Measurements from ENCODE around the gene SLFN13.
"Not testable (repeated sequence)": the region's sequence is repeated elsewhere in the genome, so short reads cannot be mapped to it uniquely, and the experiment has no call there.

Gene SLFN13

GRCh38 chr17:35460354-35460851 lies 11.8 kb upstream of the SLFN13 start:
- Histone ChIP-seq H3K36me3 (ENCODE audit: control insufficient read depth in 4 of 4, insufficient read depth in 4 of 4, low read length in 3 of 4) (no peaks in the 10 kb centered on the region), H3K4me3 (ENCODE audit: control insufficient read depth in 1 of 7, extremely low read depth in 1 of 7, insufficient read depth in 4 of 7, low read depth in 2 of 7, low read length in 6 of 7) (peak overlapping the region in 4 of 7 experiments; percentile 8 to 59 (median 37)), H3K9me3 (ENCODE audit: control extremely low read depth in 1 of 5, control insufficient read depth in 4 of 5, insufficient read depth in 2 of 5, low read depth in 1 of 5, low read length in 4 of 5) (peaks cover 0 to 7% (median 2%) of the 10 kb centered on the region in 5 experiments), H3K27me3 (replicated peaks in 2 of 5; ENCODE audit: control insufficient read depth in 4 of 5, insufficient read depth in 5 of 5, low read length in 4 of 5) (peaks cover 0 to 4% (median 2%) of the 10 kb centered on the region in 5 experiments), H3K27ac (ENCODE audit: insufficient read depth in 1 of 2, low read depth in 1 of 2, low read length in 2 of 2, poor library complexity in 1 of 2, severe bottlenecking in 2 of 2) (no peak overlapping the region), H3K4me1 (ENCODE audit: control extremely low read depth in 1 of 4, control insufficient read depth in 4 of 4, insufficient read depth in 4 of 4, low read length in 3 of 4) (peaks cover 0 to 8% (median 4%) of the 10 kb centered on the region in 4 experiments)
- WGBS (ENCODE audit: insufficient coverage): 2% methylated on average over 35 of the region's 44 CpGs
- ChIA-PET POLR2A (interaction anchor here (0.6 kb wide), 1 partner anchor 86 kb away, joined by 3 read pairs; no protein-coding TSS in a partner anchor), CTCF (no interaction called here)
- DNase-seq: peak; percentile 47 to 80 (median 64)

GRCh38 chr17:35454035-35454434 lies 5.5 kb upstream of the SLFN13 start:
- H3K9me3 ChIP-seq (ENCODE audit: control extremely low read depth in 1 of 5, control insufficient read depth in 4 of 5, insufficient read depth in 2 of 5, low read depth in 1 of 5, low read length in 4 of 5); H3K36me3 ChIP-seq (ENCODE audit: control insufficient read depth in 4 of 4, insufficient read depth in 4 of 4, low read length in 3 of 4); H3K4me1 ChIP-seq (ENCODE audit: control extremely low read depth in 1 of 4, control insufficient read depth in 4 of 4, insufficient read depth in 4 of 4, low read length in 3 of 4); H3K4me3 ChIP-seq (ENCODE audit: control insufficient read depth in 1 of 7, extremely low read depth in 1 of 7, insufficient read depth in 4 of 7, low read depth in 2 of 7, low read length in 6 of 7); H3K27ac ChIP-seq (ENCODE audit: insufficient read depth in 1 of 2, low read depth in 1 of 2, low read length in 2 of 2, poor library complexity in 1 of 2, severe bottlenecking in 2 of 2); H3K27me3 ChIP-seq (replicated peaks in 2 of 5; ENCODE audit: control insufficient read depth in 4 of 5, insufficient read depth in 5 of 5, low read length in 4 of 5); POLR2A ChIA-PET; DNase-seq: not testable (repeated sequence)
- CTCF ChIA-PET: interaction anchor here (1.3 kb wide), 1 partner anchor 51 kb away, joined by 3 read pairs; no protein-coding TSS in a partner anchor
- 96% methylated on average over 5 of the region's 5 CpGs for WGBS (ENCODE audit: insufficient coverage)

- WGBS (ENCODE audit: insufficient coverage): no CpG with 5 or more reads among the region's 1 CpG
- CTCF ChIA-PET: interaction anchor here (1.3 kb wide), 1 partner anchor 50 kb away, joined by 3 read pairs; no protein-coding TSS in a partner anchor
- Histone ChIP-seq H3K9me3 (ENCODE audit: control extremely low read depth in 1 of 5, control insufficient read depth in 4 of 5, insufficient read depth in 2 of 5, low read depth in 1 of 5, low read length in 4 of 5) (peaks cover 0 to 5% (median 0%) of the 10 kb centered on the region in 5 experiments), H3K27ac (ENCODE audit: insufficient read depth in 1 of 2, low read depth in 1 of 2, low read length in 2 of 2, poor library complexity in 1 of 2, severe bottlenecking in 2 of 2) (no peak overlapping the region), H3K27me3 (replicated peaks in 2 of 5; ENCODE audit: control insufficient read depth in 4 of 5, insufficient read depth in 5 of 5, low read length in 4 of 5) (no peaks in the 10 kb centered on the region), H3K4me3 (ENCODE audit: control insufficient read depth in 1 of 7, extremely low read depth in 1 of 7, insufficient read depth in 4 of 7, low read depth in 2 of 7, low read length in 6 of 7) (no peak overlapping the region), H3K4me1 (ENCODE audit: control extremely low read depth in 1 of 4, control insufficient read depth in 4 of 4, insufficient read depth in 4 of 4, low read length in 3 of 4) (peaks cover 2 to 16% (median 15%) of the 10 kb centered on the region in 4 experiments), H3K36me3 (ENCODE audit: control insufficient read depth in 4 of 4, insufficient read depth in 4 of 4, low read length in 3 of 4) (no peaks in the 10 kb centered on the region)
- POLR2A ChIA-PET: no interaction called here
- DNase-seq: no peak
These were observed 4.6 kb upstream of the SLFN13 start for GRCh38 chr17:35453171-35453570.

- 5% methylated on average over 30 of the region's 36 CpGs for WGBS (ENCODE audit: insufficient coverage)
- Histone ChIP-seq H3K27ac (ENCODE audit: insufficient read depth in 1 of 2, low read depth in 1 of 2, low read length in 2 of 2, poor library complexity in 1 of 2, severe bottlenecking in 2 of 2) (no peak overlapping the region), H3K9me3 (ENCODE audit: control extremely low read depth in 1 of 5, control insufficient read depth in 4 of 5, insufficient read depth in 2 of 5, low read depth in 1 of 5, low read length in 4 of 5) (peaks cover 0 to 5% (median 0%) of the 10 kb centered on the region in 5 experiments), H3K36me3 (ENCODE audit: control insufficient read depth in 4 of 4, insufficient read depth in 4 of 4, low read length in 3 of 4) (peaks cover 0 to 8% (median 3%) of the 10 kb centered on the region in 4 experiments), H3K4me1 (ENCODE audit: control extremely low read depth in 1 of 4, control insufficient read depth in 4 of 4, insufficient read depth in 4 of 4, low read length in 3 of 4) (peaks cover 8 to 26% (median 23%) of the 10 kb centered on the region in 4 experiments), H3K27me3 (replicated peaks in 2 of 5; ENCODE audit: control insufficient read depth in 4 of 5, insufficient read depth in 5 of 5, low read length in 4 of 5) (no peaks in the 10 kb centered on the region), H3K4me3 (ENCODE audit: control insufficient read depth in 1 of 7, extremely low read depth in 1 of 7, insufficient read depth in 4 of 7, low read depth in 2 of 7, low read length in 6 of 7) (peak overlapping the region; percentile 29 to 85 (median 56))
- ChIA-PET CTCF (interaction anchor here (0.6 to 2.7 kb wide), 3 partner anchors 16 to 39 kb away, joined by 3 to 9 read pairs (median 5); no protein-coding TSS in a partner anchor), POLR2A (no interaction called here)
- peak; percentile 23 to 67 (median 58) for DNase-seq
These were observed 885 bp upstream of the SLFN13 start for GRCh38 chr17:35449371-35449931.

GRCh38 chr17:35448899-35449227 lies 297 bp upstream of the SLFN13 start:
- CTCF ChIA-PET: interaction anchor here (1.1 to 2.7 kb wide), 3 partner anchors 16 to 41 kb away, joined by 4 to 9 read pairs (median 5); no protein-coding TSS in a partner anchor

GRCh38 chr17:35447499-35447898 lies 1.1 kb downstream of the SLFN13 start:
- ChIA-PET POLR2A (interaction anchor here (1.0 kb wide), 1 partner anchor 15 kb away, joined by 5 read pairs; the partner anchor contains the start of gene SLFN12), CTCF (interaction anchor here (0.6 to 2.7 kb wide), 4 partner anchors 10 to 41 kb away, joined by 3 to 9 read pairs (median 4); no protein-coding TSS in a partner anchor)
- peaks cover 8 to 26% (median 23%) of the 10 kb centered on the region in 4 experiments for H3K4me1 ChIP-seq (ENCODE audit: control extremely low read depth in 1 of 4, control insufficient read depth in 4 of 4, insufficient read depth in 4 of 4, low read length in 3 of 4)
- peaks cover 0 to 5% (median 0%) of the 10 kb centered on the region in 5 experiments for H3K9me3 ChIP-seq (ENCODE audit: control extremely low read depth in 1 of 5, control insufficient read depth in 4 of 5, insufficient read depth in 2 of 5, low read depth in 1 of 5, low read length in 4 of 5)
- H3K36me3 ChIP-seq (ENCODE audit: control insufficient read depth in 4 of 4, insufficient read depth in 4 of 4, low read length in 3 of 4): peaks cover 0 to 11% (median 4%) of the 10 kb centered on the region in 4 experiments
- peak overlapping the region in 6 of 7 experiments; percentile 28 to 85 (median 69) for H3K4me3 ChIP-seq (ENCODE audit: control insufficient read depth in 1 of 7, extremely low read depth in 1 of 7, insufficient read depth in 4 of 7, low read depth in 2 of 7, low read length in 6 of 7)
- WGBS (ENCODE audit: insufficient coverage): 0% methylated on average over 1 of the region's 3 CpGs
- no peak for DNase-seq
- no peaks in the 10 kb centered on the region for H3K27me3 ChIP-seq (replicated peaks in 2 of 5; ENCODE audit: control insufficient read depth in 4 of 5, insufficient read depth in 5 of 5, low read length in 4 of 5)
- peak overlapping the region in 1 of 2 experiments; percentile 75 for H3K27ac ChIP-seq (ENCODE audit: insufficient read depth in 1 of 2, low read depth in 1 of 2, low read length in 2 of 2, poor library complexity in 1 of 2, severe bottlenecking in 2 of 2)

More at GRCh38 chr17:35448899-35449227, 297 bp upstream of the SLFN13 start:
- POLR2A ChIA-PET: interaction anchor here (0.6 to 1.3 kb wide), 3 partner anchors 39 to 130 kb away, joined by 3 read pairs; no protein-coding TSS in a partner anchor
- Histone ChIP-seq H3K9me3 (ENCODE audit: control extremely low read depth in 1 of 5, control insufficient read depth in 4 of 5, insufficient read depth in 2 of 5, low read depth in 1 of 5, low read length in 4 of 5) (peaks cover 0 to 5% (median 0%) of the 10 kb centered on the region in 5 experiments), H3K4me1 (ENCODE audit: control extremely low read depth in 1 of 4, control insufficient read depth in 4 of 4, insufficient read depth in 4 of 4, low read length in 3 of 4) (peaks cover 8 to 26% (median 23%) of the 10 kb centered on the region in 4 experiments), H3K27me3 (replicated peaks in 2 of 5; ENCODE audit: control insufficient read depth in 4 of 5, insufficient read depth in 5 of 5, low read length in 4 of 5) (no peaks in the 10 kb centered on the region), H3K4me3 (ENCODE audit: control insufficient read depth in 1 of 7, extremely low read depth in 1 of 7, insufficient read depth in 4 of 7, low read depth in 2 of 7, low read length in 6 of 7) (peak overlapping the region; percentile 41 to 85 (median 63)), H3K27ac (ENCODE audit: insufficient read depth in 1 of 2, low read depth in 1 of 2, low read length in 2 of 2, poor library complexity in 1 of 2, severe bottlenecking in 2 of 2) (peak overlapping the region in 1 of 2 experiments; percentile 75), H3K36me3 (ENCODE audit: control insufficient read depth in 4 of 4, insufficient read depth in 4 of 4, low read length in 3 of 4) (peaks cover 0 to 11% (median 3%) of the 10 kb centered on the region in 4 experiments)
- peak in 1 of 3 donors; percentile 17 for DNase-seq
- WGBS (ENCODE audit: insufficient coverage): 9% methylated on average over 12 of the region's 16 CpGs

- H3K4me1 ChIP-seq (ENCODE audit: control extremely low read depth in 1 of 4, control insufficient read depth in 4 of 4, insufficient read depth in 4 of 4, low read length in 3 of 4): peaks cover 3 to 7% (median 6%) of the 10 kb centered on the region in 4 experiments
- POLR2A ChIA-PET: no interaction called here
- CTCF ChIA-PET: no interaction called here
- H3K27ac ChIP-seq (ENCODE audit: insufficient read depth in 1 of 2, low read depth in 1 of 2, low read length in 2 of 2, poor library complexity in 1 of 2, severe bottlenecking in 2 of 2): no peak overlapping the region
- peaks cover 0 to 3% (median 0%) of the 10 kb centered on the region in 4 experiments for H3K36me3 ChIP-seq (ENCODE audit: control insufficient read depth in 4 of 4, insufficient read depth in 4 of 4, low read length in 3 of 4)
- DNase-seq: no peak
- H3K4me3 ChIP-seq (ENCODE audit: control insufficient read depth in 1 of 7, extremely low read depth in 1 of 7, insufficient read depth in 4 of 7, low read depth in 2 of 7, low read length in 6 of 7): no peak overlapping the region
- H3K27me3 ChIP-seq (replicated peaks in 2 of 5; ENCODE audit: control insufficient read depth in 4 of 5, insufficient read depth in 5 of 5, low read length in 4 of 5): no peaks in the 10 kb centered on the region
- no peaks in the 10 kb centered on the region for H3K9me3 ChIP-seq (ENCODE audit: control extremely low read depth in 1 of 5, control insufficient read depth in 4 of 5, insufficient read depth in 2 of 5, low read depth in 1 of 5, low read length in 4 of 5)
These were observed 10.1 kb downstream of the SLFN13 start for GRCh38 chr17:35438433-35438832.
